HEK293T (cell line): ENCODE data around the gene ZNF239.
"Not testable (repeated sequence)": the region's sequence is repeated elsewhere in the genome, so short reads cannot be mapped to it uniquely, and the experiment has no call there.

Experiments
- ELF4 ChIP-seq: fragments of 450-650 bp; IDR thresholded peaks from 2 replicates; pipeline ENCODE4 v1.6.1; 2017; ENCODE audit warnings: antibody characterized with exemption
- FOXA1 ChIP-seq: fragments of 450-650 bp; IDR thresholded peaks from 2 replicates; pipeline ENCODE4 v1.6.1; 2016; ENCODE audit warnings: mild to moderate bottlenecking

DNA sequence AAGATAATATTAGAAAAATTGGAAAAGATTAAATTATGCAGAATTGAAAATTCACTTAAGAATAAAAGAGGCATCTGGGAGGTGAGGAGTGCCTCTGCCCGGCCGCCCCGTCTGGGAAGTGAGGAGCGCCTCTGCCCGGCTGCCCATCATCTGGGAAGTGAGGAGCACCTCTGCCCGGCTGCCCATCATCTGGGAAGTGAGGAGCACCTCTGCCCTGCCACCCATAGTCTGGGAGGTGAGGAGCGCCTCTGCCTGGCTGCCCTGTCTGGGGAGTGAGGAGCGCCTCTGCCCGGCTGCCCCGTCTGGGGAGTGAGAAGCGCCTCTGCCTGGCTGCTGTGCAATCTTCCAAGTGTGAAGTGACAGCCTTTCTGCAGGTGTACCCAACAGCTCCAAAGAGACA, 30.7 kb downstream of the ZNF239 start:
- TF ChIP-seq ELF4, FOXA1: not testable (repeated sequence)
